ENCODE measurements around the gene SEC31B.

Gene SEC31B

GRCh38 chr10:100438674-100439315 is 80.9 kb downstream of the SEC31B start:
- no peak for DNase-seq

Data from activated effector memory CD4-positive, alpha-beta T cell treated with anti-CD3 and anti-CD28 coated beads, Interleukin-2, amount 50 U/mL, for 16 hours (primary cell).